Stimulated activated CD8-positive, alpha-beta memory T cell treated with anti-CD3 and anti-CD28 coated beads, Interleukin-7, amount 100 ng/mL, for 4 hours (primary cell): ENCODE results near the gene CFDP1.
"Not testable (repeated sequence)": the region's sequence is repeated elsewhere in the genome, so short reads cannot be mapped to it uniquely, and the experiment has no call there.

ENCODE experiments used
- DNase-seq, 2 donors: peaks; one replicate each; pipeline ENCODE4 v3.0.0-alpha.2; 2020; ENCODE audit warnings: low read depth in 2 of 2

CFDP1 gene

GRCh38 chr16:75458439-75458838, 25.1 kb upstream of the CFDP1 start:
- DNase-seq, result no peak

- no peak for DNase-seq
Measured at GRCh38 chr16:75458029-75458428, 24.7 kb upstream of the CFDP1 start.

- DNase-seq, result no peak
Measured at GRCh38 chr16:75457485-75458021, 24.2 kb upstream of the CFDP1 start.

- no peak for DNase-seq
Measured at GRCh38 chr16:75456971-75457370, 23.7 kb upstream of the CFDP1 start.

GRCh38 chr16:75456486-75456885, 23.2 kb upstream of the CFDP1 start:
- not testable (repeated sequence) for DNase-seq

GRCh38 chr16:75455677-75456076, 22.4 kb upstream of the CFDP1 start:
- DNase-seq, result no peak

- DNase-seq, result no peak
Measured at GRCh38 chr16:75452464-75453190, 19.3 kb upstream of the CFDP1 start.

GRCh38 chr16:75446416-75446815, 13.1 kb upstream of the CFDP1 start:
- DNase-seq, result no peak

GRCh38 chr16:75445298-75445697, 12.0 kb upstream of the CFDP1 start:
- no peak for DNase-seq

- no peak for DNase-seq
Measured at GRCh38 chr16:75443298-75443697, 10.0 kb upstream of the CFDP1 start.

- no peak for DNase-seq
Measured at GRCh38 chr16:75433732-75434413, 570 bp upstream of the CFDP1 start.

GRCh38 chr16:75429621-75430403, 3.5 kb downstream of the CFDP1 start:
- no peak for DNase-seq

- DNase-seq, result not testable (repeated sequence)
Measured at GRCh38 chr16:75426524-75426923, 6.8 kb downstream of the CFDP1 start.

GRCh38 chr16:75424105-75424762, 9.1 kb downstream of the CFDP1 start:
- DNase-seq, result not testable (repeated sequence)

- DNase-seq, result no peak
Measured at GRCh38 chr16:75423723-75424104, 9.6 kb downstream of the CFDP1 start.

- no peak for DNase-seq
Measured at GRCh38 chr16:75421820-75422126, 11.5 kb downstream of the CFDP1 start.

GRCh38 chr16:75420987-75421819, 12.1 kb downstream of the CFDP1 start:
- no peak for DNase-seq

GRCh38 chr16:75416904-75417565, 16.3 kb downstream of the CFDP1 start:
- DNase-seq, result no peak

GRCh38 chr16:75415169-75415905, 18.0 kb downstream of the CFDP1 start:
- DNase-seq, result no peak

- DNase-seq, result no peak
Measured at GRCh38 chr16:75413951-75414350, 19.4 kb downstream of the CFDP1 start.
